Spleen (tissue), 7 donors: ENCODE results near the gene ATG10.

Experiments
- POLR2AphosphoS5 ChIP-seq, 3 donors: sonication (generic); formaldehyde crosslinking; IDR thresholded peaks; one replicate each; pipeline ENCODE4 v1.5.1; 2017; ENCODE audit warnings: antibody characterized with exemption in 3 of 3
- TF ChIP-seq, protein P1 (sequence below), 11 experiments: fragments of 200-600 bp in 7 of 11; fragments of 450-650 bp in 4 of 11; sonication (generic) in 4 of 11; IDR thresholded peaks in 8 of 11; conservative IDR thresholded peaks in 3 of 11; 1 replicate in 7 of 11; 2 replicates in 4 of 11; pipeline versions ENCODE4 v1.4.0 to v1.8.0; 2016 to 2021; ENCODE audit warnings: antibody characterized with exemption in 11 of 11, inconsistent platforms in 4 of 11, mild to moderate bottlenecking in 1 of 11
- donor health status: DM: no; HTN: no; CAD: no; lungs with moderate emphysema.
- donor health status: DM: no; HTN: no; CAD: no.
- donor health status: DM: no; HTN: no; CAD: no.

DNA sequence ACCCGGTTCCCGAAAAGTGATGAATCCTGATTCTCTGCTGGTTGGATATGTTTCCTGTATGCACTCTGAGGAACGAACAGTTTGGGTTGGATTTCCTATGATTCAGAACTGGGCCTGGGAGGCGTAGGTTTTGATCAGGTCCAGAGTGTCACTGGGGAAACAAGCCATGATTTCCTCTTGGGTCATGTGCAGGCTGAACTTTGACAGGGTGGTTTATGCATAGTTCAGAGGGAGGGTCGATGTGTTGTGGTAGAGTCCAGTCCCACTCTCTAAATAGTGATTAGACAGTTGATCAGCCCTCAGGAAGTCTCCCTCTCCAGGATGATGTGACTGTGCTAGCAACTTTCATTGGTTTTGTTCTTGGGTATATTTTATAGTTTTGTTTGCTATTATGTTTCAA, 17.4 kb downstream of the ATG10 start:
- TF ChIP-seq POLR2AphosphoS5 (IDR thresholded peaks at IDR 0.05) = no peak
- TF ChIP-seq, protein P1, sequence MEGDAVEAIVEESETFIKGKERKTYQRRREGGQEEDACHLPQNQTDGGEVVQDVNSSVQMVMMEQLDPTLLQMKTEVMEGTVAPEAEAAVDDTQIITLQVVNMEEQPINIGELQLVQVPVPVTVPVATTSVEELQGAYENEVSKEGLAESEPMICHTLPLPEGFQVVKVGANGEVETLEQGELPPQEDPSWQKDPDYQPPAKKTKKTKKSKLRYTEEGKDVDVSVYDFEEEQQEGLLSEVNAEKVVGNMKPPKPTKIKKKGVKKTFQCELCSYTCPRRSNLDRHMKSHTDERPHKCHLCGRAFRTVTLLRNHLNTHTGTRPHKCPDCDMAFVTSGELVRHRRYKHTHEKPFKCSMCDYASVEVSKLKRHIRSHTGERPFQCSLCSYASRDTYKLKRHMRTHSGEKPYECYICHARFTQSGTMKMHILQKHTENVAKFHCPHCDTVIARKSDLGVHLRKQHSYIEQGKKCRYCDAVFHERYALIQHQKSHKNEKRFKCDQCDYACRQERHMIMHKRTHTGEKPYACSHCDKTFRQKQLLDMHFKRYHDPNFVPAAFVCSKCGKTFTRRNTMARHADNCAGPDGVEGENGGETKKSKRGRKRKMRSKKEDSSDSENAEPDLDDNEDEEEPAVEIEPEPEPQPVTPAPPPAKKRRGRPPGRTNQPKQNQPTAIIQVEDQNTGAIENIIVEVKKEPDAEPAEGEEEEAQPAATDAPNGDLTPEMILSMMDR (IDR thresholded peaks at IDR 0.05 in 8 of 11, conservative IDR thresholded peaks at IDR 0.05 in 3 of 11) = no peak
